Prostate gland (tissue), 2 donors: Measurements from ENCODE around the gene MGAT4D. TPM values are rescaled to one million over a fixed set of nuclear protein-coding genes. Genes with fewer than 3 reads are reported as not detected.
"Not testable (repeated sequence)": the region's sequence is repeated elsewhere in the genome, so short reads cannot be mapped to it uniquely, and the experiment has no call there.

Source experiments
- DNase-seq: peaks from one replicate; pipeline ENCODE4 v3.0.0-alpha.2; 2019; ENCODE audit warnings: low spot score
- H3K27ac ChIP-seq, 2 donors: fragments of 200-600 bp; sonication (generic); 2 replicates each; pipeline ENCODE4 v1.5.1; 2017 to 2019
- H3K27me3 ChIP-seq: fragments of 200-600 bp; sonication (generic); replicated peaks from 2 replicates; pipeline ENCODE4 v1.5.1; 2019; ENCODE audit not compliant: insufficient read depth
- H3K36me3 ChIP-seq, 2 donors: fragments of 200-600 bp; sonication (generic); 1 replicate in 1 of 2; 2 replicates in 1 of 2; pipeline versions ENCODE4 v1.5.1 to v1.8.1; 2017 to 2019
- H3K4me1 ChIP-seq: fragments of 200-600 bp; sonication (generic); replicated peaks from 2 replicates; pipeline ENCODE4 v1.5.1; 2019
- H3K4me3 ChIP-seq, 2 donors: fragments of 200-600 bp; sonication (generic); 2 replicates each; pipeline ENCODE4 v1.5.1; 2017 to 2019
- H3K9me3 ChIP-seq: fragments of 200-600 bp; sonication (generic); 2 replicates; pipeline ENCODE4 v1.5.1; 2017
- POLR2A ChIP-seq: fragments of 450-650 bp; IDR thresholded peaks from one replicate; pipeline ENCODE4 v1.6.1; 2016; ENCODE audit warnings: antibody characterized with exemption, mild to moderate bottlenecking
- POLR2AphosphoS5 ChIP-seq: sonication (generic); formaldehyde crosslinking; IDR thresholded peaks from one replicate; pipeline ENCODE4 v1.6.1; 2017; ENCODE audit warnings: antibody characterized with exemption
- WGBS: methylation state at CpG from one replicate; pipeline ENCODE4 v1.1.5; 2018; 5-methylcytosine and 5-hydroxymethylcytosine counted together
- intact Hi-C: fragments of 100-400 bp; cut with DNase I; formaldehyde crosslinking; loops from one replicate; pipeline ENCODE4 v1.14.2; 2022
- total RNA-seq, 2 donors: library from RNA; depleted of rRNA; stranded (reverse); fragments of >200 nt; gene quantifications; one replicate each; pipeline ENCODE4 v1.1.0, GENCODE V29; 2016
- TF ChIP-seq, protein P1 (sequence below), 4 experiments: fragments of 200-600 bp in 2 of 4; fragments of 450-650 bp in 2 of 4; sonication (generic) in 2 of 4; IDR thresholded peaks; 1 replicate in 3 of 4; 2 replicates in 1 of 4; pipeline ENCODE4 v1.5.1; 2016 to 2019; ENCODE audit warnings: antibody characterized with exemption in 4 of 4, mild to moderate bottlenecking in 2 of 4, moderate library complexity in 2 of 4

Gene MGAT4D
- total RNA-seq, 2 donors from 2014 or later = 3.2 TPM; not detected in 1

DNA sequence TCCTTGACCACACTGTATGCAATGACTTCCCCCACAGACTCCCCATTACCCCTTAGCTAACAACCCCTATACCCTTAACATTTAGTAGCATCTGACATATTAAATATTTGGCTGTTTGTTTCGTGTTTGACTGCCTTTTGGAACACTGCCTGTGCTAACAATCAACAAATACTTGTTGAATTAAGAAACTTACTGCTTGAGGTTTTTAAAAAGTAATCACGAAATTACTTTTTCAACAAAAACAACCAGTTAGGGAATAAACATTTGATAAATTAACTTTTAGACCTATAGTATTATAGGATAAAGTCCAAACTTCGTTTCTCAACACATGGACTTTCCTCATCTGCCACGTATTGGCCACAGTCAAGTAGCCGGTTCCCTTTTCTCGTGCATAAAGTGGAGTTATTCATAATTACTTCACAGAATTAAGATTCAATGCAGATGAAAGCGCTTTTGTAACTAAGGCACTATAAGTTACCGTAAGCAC is 25.3 kb upstream of the MGAT4D start:
- H3K4me3 ChIP-seq = peak overlapping the region; percentile 67 to 99
- peak overlapping the region; percentile 65 to 81 for H3K27ac ChIP-seq
- DNase-seq = no peak
- no peak for TF ChIP-seq POLR2AphosphoS5
- TF ChIP-seq, protein P1, sequence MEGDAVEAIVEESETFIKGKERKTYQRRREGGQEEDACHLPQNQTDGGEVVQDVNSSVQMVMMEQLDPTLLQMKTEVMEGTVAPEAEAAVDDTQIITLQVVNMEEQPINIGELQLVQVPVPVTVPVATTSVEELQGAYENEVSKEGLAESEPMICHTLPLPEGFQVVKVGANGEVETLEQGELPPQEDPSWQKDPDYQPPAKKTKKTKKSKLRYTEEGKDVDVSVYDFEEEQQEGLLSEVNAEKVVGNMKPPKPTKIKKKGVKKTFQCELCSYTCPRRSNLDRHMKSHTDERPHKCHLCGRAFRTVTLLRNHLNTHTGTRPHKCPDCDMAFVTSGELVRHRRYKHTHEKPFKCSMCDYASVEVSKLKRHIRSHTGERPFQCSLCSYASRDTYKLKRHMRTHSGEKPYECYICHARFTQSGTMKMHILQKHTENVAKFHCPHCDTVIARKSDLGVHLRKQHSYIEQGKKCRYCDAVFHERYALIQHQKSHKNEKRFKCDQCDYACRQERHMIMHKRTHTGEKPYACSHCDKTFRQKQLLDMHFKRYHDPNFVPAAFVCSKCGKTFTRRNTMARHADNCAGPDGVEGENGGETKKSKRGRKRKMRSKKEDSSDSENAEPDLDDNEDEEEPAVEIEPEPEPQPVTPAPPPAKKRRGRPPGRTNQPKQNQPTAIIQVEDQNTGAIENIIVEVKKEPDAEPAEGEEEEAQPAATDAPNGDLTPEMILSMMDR (IDR thresholded peaks at IDR 0.05) = no peak
- no peak for TF ChIP-seq POLR2A
- no peaks in the 10 kb centered on the region for H3K4me1 ChIP-seq
- H3K27me3 ChIP-seq = no peaks in the 10 kb centered on the region
- 5% methylated on average over 8 of the region's 8 CpGs for WGBS
- intact Hi-C loops = loop anchor here (10.0 kb wide), 1 partner anchor 149 kb away; the partner anchor contains the start of gene SCOC
- no peaks in the 10 kb centered on the region for H3K9me3 ChIP-seq
- no peaks in the 10 kb centered on the region for H3K36me3 ChIP-seq

DNA sequence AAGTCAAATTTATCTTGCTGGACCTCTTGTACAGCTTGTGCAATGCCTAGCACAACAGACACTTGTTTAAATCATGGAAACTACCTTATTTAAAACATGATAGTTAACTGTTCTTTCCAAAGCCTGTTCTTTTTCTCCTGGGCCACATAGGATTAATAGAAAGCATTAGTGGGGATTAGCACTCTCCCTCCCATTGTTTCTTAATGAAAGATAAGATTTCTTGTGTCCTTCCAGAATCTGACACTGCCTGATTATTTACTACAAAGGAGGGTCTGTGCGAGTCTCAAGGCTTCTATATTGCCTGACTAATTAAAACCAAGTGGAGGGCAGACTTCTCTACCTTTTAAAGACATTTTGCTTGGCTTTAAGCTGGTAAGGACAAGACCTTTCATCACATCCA is 17.3 kb upstream of the MGAT4D start:
- no peak for DNase-seq
- intact Hi-C loops = no loop called here
- Histone ChIP-seq H3K27ac (no peak overlapping the region), H3K27me3 (no peaks in the 10 kb centered on the region), H3K9me3 (no peaks in the 10 kb centered on the region), H3K36me3 (no peaks in the 10 kb centered on the region), H3K4me3 (no peak overlapping the region), H3K4me1 (no peaks in the 10 kb centered on the region)
- TF ChIP-seq, protein P1 (IDR thresholded peaks at IDR 0.05) = no peak
- TF ChIP-seq POLR2A = no peak
- no peak for TF ChIP-seq POLR2AphosphoS5
- WGBS = 15% methylated on average over 1 of the region's 1 CpG

DNA sequence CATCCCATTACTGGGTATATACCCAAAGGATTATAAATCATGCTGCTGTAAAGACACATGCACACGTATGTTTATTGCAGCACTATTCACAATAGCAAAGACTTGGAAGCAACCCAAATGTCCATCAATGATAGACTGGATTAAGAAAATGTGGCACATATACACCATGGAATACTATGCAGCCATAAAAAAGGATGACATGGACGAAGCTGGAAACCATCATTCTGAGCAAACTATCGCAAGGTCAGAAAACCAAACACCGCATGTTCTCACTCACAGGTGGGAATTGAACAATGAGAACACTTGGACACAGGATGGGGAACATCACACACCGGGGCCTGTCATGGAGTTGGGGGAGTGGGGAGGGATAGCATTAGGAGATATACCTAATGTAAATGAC is 15.7 kb upstream of the MGAT4D start:
- H3K4me3 ChIP-seq, H3K9me3 ChIP-seq, intact Hi-C loops, H3K27me3 ChIP-seq, H3K27ac ChIP-seq, H3K36me3 ChIP-seq, DNase-seq, H3K4me1 ChIP-seq: not testable (repeated sequence)
- 91% methylated on average over 5 of the region's 5 CpGs for whole genome bisulfite sequencing

DNA sequence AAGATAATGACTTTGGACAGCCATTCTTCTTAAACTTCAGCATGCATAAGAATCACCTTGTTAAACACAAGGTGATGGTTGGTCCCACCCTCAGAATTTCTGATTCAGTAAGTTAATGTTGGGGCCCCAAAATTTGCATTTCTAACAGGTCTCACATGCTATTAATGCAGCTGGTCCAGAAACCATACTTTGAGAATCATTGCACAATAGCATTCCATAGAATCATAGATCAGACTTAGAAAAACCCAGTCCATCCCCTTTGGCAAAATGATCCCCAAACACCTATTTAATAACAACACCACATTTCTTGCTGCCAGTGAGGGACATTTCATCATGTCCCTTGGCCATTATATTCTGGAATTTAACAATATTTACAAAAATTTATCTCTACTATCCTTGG is 6.2 kb upstream of the MGAT4D start:
- no peak for DNase-seq
- Histone ChIP-seq H3K4me1 (no peaks in the 10 kb centered on the region), H3K36me3 (no peaks in the 10 kb centered on the region), H3K4me3 (no peak overlapping the region), H3K9me3 (no peaks in the 10 kb centered on the region), H3K27ac (no peak overlapping the region), H3K27me3 (no peaks in the 10 kb centered on the region)
- intact Hi-C loops = no loop called here
- TF ChIP-seq POLR2AphosphoS5 (no peak), POLR2A (no peak)
- TF ChIP-seq, protein P1 (IDR thresholded peaks at IDR 0.05) = no peak

DNA sequence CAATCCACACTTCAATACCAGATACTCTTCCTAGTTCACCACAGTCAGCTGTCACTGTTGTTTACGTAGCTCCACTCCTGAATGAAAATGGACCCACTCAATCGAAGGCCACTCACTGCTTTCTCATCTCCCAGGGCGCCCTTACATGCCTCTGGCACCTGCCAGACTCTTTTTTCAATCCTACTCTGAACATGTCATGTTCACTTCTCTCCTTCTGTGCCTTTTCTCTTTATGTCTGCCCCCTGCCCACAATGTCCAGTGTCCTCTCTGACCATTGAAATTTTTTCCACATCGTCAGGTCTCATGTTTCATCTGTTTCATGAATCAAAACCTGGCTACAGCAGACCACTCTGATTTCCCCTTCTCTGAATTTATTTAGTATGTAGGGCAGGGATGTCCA is 1.3 kb upstream of the MGAT4D start:
- WGBS = 91% methylated on average over 4 of the region's 4 CpGs
- no peak overlapping the region for H3K4me3 ChIP-seq
- DNase-seq = no peak
- TF ChIP-seq POLR2A = no peak
- TF ChIP-seq POLR2AphosphoS5 = no peak
- TF ChIP-seq, protein P1 (IDR thresholded peaks at IDR 0.05) = no peak
- no peaks in the 10 kb centered on the region for H3K9me3 ChIP-seq
- H3K4me1 ChIP-seq = no peaks in the 10 kb centered on the region
- H3K27ac ChIP-seq = no peak overlapping the region
- no peaks in the 10 kb centered on the region for H3K36me3 ChIP-seq
- H3K27me3 ChIP-seq = no peaks in the 10 kb centered on the region
- intact Hi-C loops = no loop called here
